ENCODE measurements around the gene DDN.

DNA sequence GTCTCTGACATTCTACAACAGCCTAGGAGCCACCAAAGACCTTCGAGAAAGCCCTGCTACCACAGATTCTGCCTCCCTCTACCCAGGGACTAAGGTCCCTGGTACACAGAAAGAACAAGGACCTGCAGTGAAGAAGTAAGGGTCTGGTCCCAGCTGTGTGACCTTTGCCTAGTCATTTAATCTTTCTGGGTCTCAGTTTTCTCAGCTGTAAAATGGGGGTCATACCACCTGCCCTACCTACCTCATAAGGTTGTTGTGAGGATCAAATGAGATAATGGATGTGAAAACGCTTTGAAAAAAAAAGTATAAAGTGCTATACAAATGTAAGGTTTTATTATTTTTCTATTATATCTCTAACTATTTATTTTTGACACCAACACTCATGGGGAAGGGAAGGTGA is 24.6 kb upstream of the DDN start:
- TF ChIP-seq EZH2 (IDR thresholded peaks at IDR 0.05; ENCODE audit: low read depth): no peak
- TF ChIP-seq, protein P1, sequence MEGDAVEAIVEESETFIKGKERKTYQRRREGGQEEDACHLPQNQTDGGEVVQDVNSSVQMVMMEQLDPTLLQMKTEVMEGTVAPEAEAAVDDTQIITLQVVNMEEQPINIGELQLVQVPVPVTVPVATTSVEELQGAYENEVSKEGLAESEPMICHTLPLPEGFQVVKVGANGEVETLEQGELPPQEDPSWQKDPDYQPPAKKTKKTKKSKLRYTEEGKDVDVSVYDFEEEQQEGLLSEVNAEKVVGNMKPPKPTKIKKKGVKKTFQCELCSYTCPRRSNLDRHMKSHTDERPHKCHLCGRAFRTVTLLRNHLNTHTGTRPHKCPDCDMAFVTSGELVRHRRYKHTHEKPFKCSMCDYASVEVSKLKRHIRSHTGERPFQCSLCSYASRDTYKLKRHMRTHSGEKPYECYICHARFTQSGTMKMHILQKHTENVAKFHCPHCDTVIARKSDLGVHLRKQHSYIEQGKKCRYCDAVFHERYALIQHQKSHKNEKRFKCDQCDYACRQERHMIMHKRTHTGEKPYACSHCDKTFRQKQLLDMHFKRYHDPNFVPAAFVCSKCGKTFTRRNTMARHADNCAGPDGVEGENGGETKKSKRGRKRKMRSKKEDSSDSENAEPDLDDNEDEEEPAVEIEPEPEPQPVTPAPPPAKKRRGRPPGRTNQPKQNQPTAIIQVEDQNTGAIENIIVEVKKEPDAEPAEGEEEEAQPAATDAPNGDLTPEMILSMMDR (conservative IDR thresholded peaks at IDR 0.05): no peak

All from PC-9 (cell line).